GM12873 (cell line): Measurements from ENCODE around the gene NEAT1.
A peak's percentile ranks its signal among the peaks of the same experiment; 100 is the strongest.

ENCODE experiments used
- TF ChIP-seq, protein P1 (sequence below): IDR thresholded peaks from 2 replicates; pipeline ENCODE4 v1.5.1; 2012; ENCODE audit warnings: low read depth, mild to moderate bottlenecking, moderate library complexity, low read length, control low read depth; ENCODE audit not compliant: insufficient read depth; ENCODE audit errors: missing control alignments

The NEAT1 gene

DNA sequence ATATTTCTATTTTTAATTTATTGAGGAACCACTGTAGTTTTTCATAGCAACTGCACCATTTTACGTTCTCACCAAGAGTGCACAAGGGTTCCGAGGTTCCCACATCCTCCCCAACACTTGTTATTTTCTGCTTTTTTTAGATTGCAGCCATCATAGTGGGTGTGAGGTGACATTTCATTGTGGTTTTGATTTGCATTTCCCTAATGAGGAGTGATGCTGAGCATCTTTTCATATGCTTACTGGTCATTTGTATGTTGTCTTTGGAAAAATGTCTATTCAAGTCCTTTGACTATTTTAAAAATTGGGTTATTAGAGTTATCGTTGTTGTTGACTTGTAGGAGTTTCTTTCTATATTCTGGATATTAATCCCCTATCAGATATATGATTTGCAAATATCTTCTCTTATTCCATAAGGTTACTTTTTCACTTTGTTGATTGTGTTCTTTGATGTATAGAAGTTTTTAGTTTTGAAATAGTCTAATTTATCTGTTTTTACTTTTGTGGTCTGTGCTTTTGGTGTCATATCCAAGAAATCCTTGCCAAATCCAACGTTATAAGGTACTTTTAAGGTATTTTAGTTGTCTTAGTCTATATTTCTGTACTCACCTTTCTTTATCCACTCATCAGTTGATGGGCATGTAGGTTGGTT, 9.0 kb downstream of the NEAT1 start:
- TF ChIP-seq, protein P1, sequence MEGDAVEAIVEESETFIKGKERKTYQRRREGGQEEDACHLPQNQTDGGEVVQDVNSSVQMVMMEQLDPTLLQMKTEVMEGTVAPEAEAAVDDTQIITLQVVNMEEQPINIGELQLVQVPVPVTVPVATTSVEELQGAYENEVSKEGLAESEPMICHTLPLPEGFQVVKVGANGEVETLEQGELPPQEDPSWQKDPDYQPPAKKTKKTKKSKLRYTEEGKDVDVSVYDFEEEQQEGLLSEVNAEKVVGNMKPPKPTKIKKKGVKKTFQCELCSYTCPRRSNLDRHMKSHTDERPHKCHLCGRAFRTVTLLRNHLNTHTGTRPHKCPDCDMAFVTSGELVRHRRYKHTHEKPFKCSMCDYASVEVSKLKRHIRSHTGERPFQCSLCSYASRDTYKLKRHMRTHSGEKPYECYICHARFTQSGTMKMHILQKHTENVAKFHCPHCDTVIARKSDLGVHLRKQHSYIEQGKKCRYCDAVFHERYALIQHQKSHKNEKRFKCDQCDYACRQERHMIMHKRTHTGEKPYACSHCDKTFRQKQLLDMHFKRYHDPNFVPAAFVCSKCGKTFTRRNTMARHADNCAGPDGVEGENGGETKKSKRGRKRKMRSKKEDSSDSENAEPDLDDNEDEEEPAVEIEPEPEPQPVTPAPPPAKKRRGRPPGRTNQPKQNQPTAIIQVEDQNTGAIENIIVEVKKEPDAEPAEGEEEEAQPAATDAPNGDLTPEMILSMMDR, result no peak

DNA sequence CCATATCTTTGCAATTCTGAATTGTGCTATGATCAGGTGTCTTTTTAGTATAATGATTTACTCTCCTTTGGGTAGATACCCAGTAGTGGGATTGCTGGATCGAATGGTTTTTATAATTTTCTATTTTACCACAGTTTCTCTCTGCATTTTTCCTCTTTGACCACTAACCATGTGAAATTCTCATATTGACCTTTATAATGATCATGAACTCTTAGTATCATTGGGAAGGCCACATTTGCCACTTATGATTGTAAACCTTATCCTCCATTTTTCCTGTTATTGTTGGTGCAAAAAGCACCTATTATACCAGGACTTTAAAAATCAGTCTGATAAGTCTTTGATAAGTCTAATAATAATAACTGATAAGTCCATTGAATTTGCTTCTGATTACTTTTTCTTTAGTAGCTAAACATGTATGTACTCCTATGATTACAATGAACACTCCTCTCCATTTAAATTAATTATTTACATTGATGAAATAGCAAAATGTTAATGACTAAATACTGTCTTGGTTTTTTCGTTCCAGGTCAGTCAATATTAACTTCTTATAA, 9.6 kb downstream of the NEAT1 start:
- TF ChIP-seq, protein P1, result no peak

DNA sequence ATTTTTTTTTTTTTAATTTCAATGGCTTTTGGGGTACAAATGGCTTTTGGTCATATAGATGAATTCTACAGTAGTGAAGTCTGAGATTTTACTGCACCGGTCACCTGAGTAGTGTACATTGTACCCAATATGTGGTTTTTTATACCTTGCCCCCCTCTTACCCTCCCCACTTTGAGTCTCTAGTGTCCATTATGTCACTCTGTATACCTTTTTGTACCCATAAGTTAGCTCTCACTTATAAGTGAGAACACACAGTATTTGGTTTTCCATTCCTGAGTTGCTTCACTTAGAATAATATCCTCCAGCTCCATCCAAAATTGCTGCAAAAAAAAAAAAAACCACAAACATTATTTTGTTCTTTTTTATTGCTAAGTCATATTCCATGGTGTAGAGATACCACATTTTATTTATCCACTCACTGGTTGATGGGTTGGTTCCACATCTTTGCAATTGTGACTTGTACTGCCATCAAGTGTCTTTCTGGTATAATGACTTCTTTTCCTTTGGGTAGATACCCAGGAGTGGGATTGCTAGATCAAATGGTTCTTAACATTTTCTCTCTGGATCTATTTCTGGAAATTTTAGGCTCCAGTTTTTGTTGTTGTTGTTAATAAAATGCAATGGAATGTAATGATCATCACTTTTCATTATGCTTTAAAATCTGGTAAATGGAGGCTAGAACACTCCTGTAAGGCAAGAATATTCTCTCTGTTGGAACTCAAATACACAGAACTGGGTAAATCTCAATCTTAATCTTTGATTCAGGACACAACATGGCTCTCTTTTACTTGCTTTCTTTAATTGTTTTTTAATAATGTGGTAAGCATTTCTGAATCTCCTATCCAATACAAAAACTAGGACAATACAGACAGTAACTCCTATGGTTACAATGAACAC, 10.3 kb downstream of the NEAT1 start:
- TF ChIP-seq, protein P1, result peak; percentile 34

DNA sequence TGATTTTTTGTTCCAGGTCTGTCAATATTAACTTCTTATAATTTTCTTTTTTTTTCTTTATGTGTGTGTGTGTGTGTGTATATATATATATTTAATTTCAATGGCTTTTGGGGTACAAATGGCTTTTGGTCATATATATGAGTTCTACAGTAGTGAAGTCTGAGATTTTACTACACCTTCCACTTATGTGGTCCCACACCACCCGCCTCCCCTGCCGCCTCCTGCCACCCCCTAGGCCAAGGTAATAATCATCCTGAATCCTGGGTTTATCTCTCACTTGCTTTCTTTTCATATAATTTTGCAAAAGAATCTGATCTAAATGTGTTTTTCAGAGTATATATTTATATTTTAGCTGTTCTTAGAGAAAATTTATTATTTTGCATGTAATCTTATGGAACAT, 11.1 kb downstream of the NEAT1 start:
- TF ChIP-seq, protein P1, result no peak

DNA sequence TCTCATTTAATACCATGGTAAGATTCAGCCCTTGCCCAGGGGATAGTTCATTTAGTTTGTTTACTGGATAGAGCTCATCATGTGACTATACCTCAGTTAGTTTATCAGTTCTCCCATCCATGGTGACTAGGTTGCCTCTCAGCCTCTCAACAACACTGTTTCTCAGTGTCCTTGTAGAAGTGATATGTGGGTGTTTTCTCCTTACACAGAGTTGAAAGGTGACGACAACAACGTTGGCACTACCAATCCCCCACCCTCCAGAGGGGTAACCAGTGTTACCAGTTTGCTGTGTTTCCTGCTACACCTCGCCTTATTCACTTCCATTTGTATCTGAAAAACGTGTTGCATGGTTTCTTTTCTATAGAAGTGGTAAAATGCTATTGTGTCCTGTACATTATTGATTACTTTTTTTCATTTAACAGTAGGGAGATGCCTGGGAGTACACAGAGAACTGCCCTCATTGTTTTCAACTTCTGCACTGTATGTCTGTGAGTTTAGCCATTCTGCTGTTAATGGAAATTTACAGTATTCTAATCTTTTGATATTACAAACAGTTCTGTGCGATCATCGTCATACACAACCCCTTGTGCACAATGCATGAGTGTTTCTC, 11.6 kb downstream of the NEAT1 start:
- TF ChIP-seq, protein P1, result no peak

DNA sequence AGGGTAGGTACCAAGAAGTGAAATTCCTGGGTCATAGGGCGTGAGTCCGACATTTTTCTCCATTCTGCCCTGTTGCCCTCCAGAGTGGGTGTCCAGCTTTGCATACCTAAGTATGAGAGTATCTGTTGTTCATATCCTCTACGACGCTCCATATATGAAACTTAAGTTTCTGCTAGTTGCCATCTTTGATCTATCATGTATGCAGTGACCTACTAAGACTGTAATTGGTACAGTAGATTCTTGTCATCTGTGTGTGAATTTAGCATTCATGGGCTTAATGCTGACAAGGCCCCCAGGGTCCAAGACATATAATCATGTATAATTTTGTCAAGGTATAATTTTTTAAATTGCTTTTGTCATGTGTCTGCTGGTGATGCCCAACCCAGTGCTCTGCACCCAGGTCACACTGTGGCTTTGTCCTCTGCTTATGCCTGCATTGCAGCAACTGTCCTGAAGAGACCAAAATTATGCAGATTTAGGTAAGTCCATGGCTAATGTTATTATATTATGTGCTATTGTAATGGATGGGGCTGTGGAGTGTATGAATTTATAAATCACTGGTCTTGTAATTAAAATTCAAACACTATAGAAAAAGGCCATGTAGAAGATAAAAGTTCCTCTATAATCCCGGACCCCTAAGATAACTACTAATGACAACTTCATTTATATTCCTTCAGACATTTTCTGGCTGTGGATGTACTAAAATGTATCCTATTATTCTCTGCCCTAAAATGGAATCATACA, 12.2 kb downstream of the NEAT1 start:
- TF ChIP-seq, protein P1, result no peak

DNA sequence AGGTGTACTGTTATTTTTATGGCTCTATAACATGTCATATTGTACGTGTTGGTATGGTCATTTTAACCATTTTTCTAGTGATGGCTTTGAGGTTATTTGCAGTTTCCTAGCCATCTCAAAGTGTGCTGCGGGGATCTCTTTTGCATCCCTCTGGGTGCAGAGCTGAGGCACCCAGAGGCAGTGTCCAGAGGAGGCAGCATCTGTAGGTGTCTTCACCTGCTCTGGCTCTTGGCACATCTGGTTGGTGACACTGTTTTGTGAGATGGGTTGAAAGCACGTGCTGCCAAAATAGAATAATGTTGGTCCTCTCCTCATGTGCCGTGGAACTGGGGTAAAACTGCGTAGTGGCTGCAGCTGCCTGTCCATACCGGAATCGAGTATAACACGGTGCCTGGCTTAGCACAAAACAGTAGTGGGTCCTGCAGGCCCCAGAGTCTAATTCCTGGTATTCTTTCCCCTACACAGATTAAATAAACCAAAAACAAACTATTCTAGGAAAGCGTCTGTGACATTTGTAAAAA, 12.9 kb downstream of the NEAT1 start:
- TF ChIP-seq, protein P1, result no peak
